Naive thymus-derived CD4-positive, alpha-beta T cell (primary cell): ENCODE measurements around the gene CDH23. TPM values are rescaled to one million over a fixed set of nuclear protein-coding genes. Genes with fewer than 3 reads are reported as not detected.

ENCODE experiments used
- ATAC-seq: fragments of 150-1000 bp; cut with Tn5 transposase; 2 replicates; pipeline ENCODE4 v1.10.0; 2021; ENCODE audit warnings: mild to moderate bottlenecking, moderate library complexity
- CTCF ChIA-PET: fragments of 350-600 bp; sonication (Branson Sonifier 250); formaldehyde crosslinking; loops from one replicate; lab custom pipeline; 2021; ENCODE audit warnings: antibody characterized with exemption; lab: Charles Lee
- POLR2A ChIA-PET: fragments of 350-600 bp; sonication (Branson Sonifier 250); formaldehyde crosslinking; loops from one replicate; lab custom pipeline; 2021; ENCODE audit warnings: antibody characterized with exemption, inconsistent platforms; lab: Charles Lee
- DNase-seq, 9 donors: peaks; one replicate each; pipeline versions ENCODE4 v3.0.0 to v3.0.0-alpha.2; 2020 to 2022; ENCODE audit warnings: mixed read lengths in 1 of 9
- H3K27ac ChIP-seq: one replicate; pipeline ENCODE4 v1.7.0; 2013; ENCODE audit warnings: mild to moderate bottlenecking, low read depth, low read length, moderate library complexity
- H3K27me3 ChIP-seq, 2 donors: one replicate each; pipeline ENCODE4 v1.7.0; 2013; ENCODE audit warnings: low read length in 2 of 2, mild to moderate bottlenecking in 2 of 2, moderate library complexity in 2 of 2; ENCODE audit not compliant: control insufficient read depth in 2 of 2, insufficient read depth in 2 of 2
- H3K36me3 ChIP-seq, 3 experiments: 1 replicate in 2 of 3; 2 replicates in 1 of 3; pipeline ENCODE4 v1.7.0; 2013; ENCODE audit warnings: low read length in 3 of 3, mild to moderate bottlenecking in 3 of 3, moderate library complexity in 1 of 3; ENCODE audit not compliant: insufficient read depth in 3 of 3, control insufficient read depth in 2 of 3
- H3K4me1 ChIP-seq, 2 donors: one replicate each; pipeline ENCODE4 v1.7.0; 2013; ENCODE audit warnings: low read length in 2 of 2, mild to moderate bottlenecking in 2 of 2, moderate library complexity in 1 of 2; ENCODE audit not compliant: control insufficient read depth in 2 of 2, insufficient read depth in 2 of 2
- H3K4me3 ChIP-seq: 2 replicates; pipeline ENCODE4 v1.7.0; 2013; ENCODE audit warnings: mild to moderate bottlenecking, low read length
- H3K9me3 ChIP-seq, 3 experiments: 1 replicate in 2 of 3; 2 replicates in 1 of 3; pipeline ENCODE4 v1.7.0; 2013; ENCODE audit warnings: low read length in 3 of 3; ENCODE audit not compliant: control insufficient read depth in 2 of 3
- H3K27ac Mint-ChIP-seq, 9 donors: one replicate each; pipeline ENCODE4 v1.8.0; 2020 to 2022; ENCODE audit warnings: mixed read lengths in 9 of 9, mild to moderate bottlenecking in 8 of 9, moderate library complexity in 5 of 9, inconsistent platforms in 2 of 9
- H3K27me3 Mint-ChIP-seq, 5 donors: one replicate each; pipeline ENCODE4 v1.8.0; 2021 to 2022; ENCODE audit warnings: mixed read lengths in 5 of 5, mild to moderate bottlenecking in 1 of 5
- H3K36me3 Mint-ChIP-seq, 5 donors: one replicate each; pipeline ENCODE4 v1.8.0; 2020 to 2022; ENCODE audit warnings: mixed read lengths in 5 of 5, mild to moderate bottlenecking in 3 of 5, inconsistent platforms in 1 of 5
- H3K4me1 Mint-ChIP-seq, 7 donors: one replicate each; pipeline ENCODE4 v1.8.0; 2020 to 2022; ENCODE audit warnings: mixed read lengths in 7 of 7, mild to moderate bottlenecking in 3 of 7, inconsistent platforms in 1 of 7
- H3K4me3 Mint-ChIP-seq, 10 donors: one replicate each; pipeline ENCODE4 v1.8.0; 2020 to 2022; ENCODE audit warnings: mild to moderate bottlenecking in 10 of 10, mixed read lengths in 10 of 10, moderate library complexity in 6 of 10, inconsistent platforms in 2 of 10
- H3K9me3 Mint-ChIP-seq, 11 donors: one replicate each; pipeline ENCODE4 v1.8.0; 2020 to 2022; ENCODE audit warnings: mixed read lengths in 11 of 11, mild to moderate bottlenecking in 4 of 11, inconsistent platforms in 1 of 11, moderate library complexity in 1 of 11
- intact Hi-C, 2 donors: fragments of 100-400 bp; cut with micrococcal nuclease; formaldehyde crosslinking; loops; one replicate each; pipeline ENCODE4 v1.15.1; 2023
- polyA plus RNA-seq, 2 donors: library from polyadenylated mRNA; unstranded; fragments of 300-500 nt; fragmentation: Illumina TruSeq; gene quantifications; one replicate each; pipeline ENCODE4 v1.2.3, GENCODE V29; 2021
- total RNA-seq, 6 experiments: library from RNA in 5 of 6; stranded (reverse) in 5 of 6; gene quantifications; 1 replicate in 5 of 6; 2 replicates in 1 of 6; pipeline ENCODE4 v1.2.3 and lab custom pipeline; 2021 to 2026

CDH23 gene
- total and polyA plus RNA-seq, 7 experiments from 2014 or later, result 1.1 to 18.3 (median 7.9) TPM

GRCh38 chr10:71513540-71513853 is 116.8 kb downstream of the CDH23 start:
- no peak overlapping the region for H3K27ac Mint-ChIP-seq
- no peak overlapping the region for H3K4me3 Mint-ChIP-seq
- Histone ChIP-seq H3K9me3 (no peaks in the 10 kb centered on the region), H3K4me1 (no peaks in the 10 kb centered on the region), H3K4me3 (no peak overlapping the region), H3K27ac (no peak overlapping the region), H3K36me3 (no peaks in the 10 kb centered on the region), H3K27me3 (no peaks in the 10 kb centered on the region)
- H3K36me3 Mint-ChIP-seq, result no peaks in the 10 kb centered on the region
- no peaks in the 10 kb centered on the region for H3K4me1 Mint-ChIP-seq
- ChIA-PET POLR2A (no interaction called here), CTCF (no interaction called here)
- ATAC-seq (no peak), DNase-seq (no peak)
- intact Hi-C loops, result no loop called here
- no peaks in the 10 kb centered on the region for H3K27me3 Mint-ChIP-seq
- H3K9me3 Mint-ChIP-seq, result no peaks in the 10 kb centered on the region

- Mint-ChIP-seq H3K4me1 (no peaks in the 10 kb centered on the region), H3K4me3 (no peak overlapping the region), H3K27ac (no peak overlapping the region), H3K27me3 (no peaks in the 10 kb centered on the region), H3K36me3 (no peaks in the 10 kb centered on the region), H3K9me3 (no peaks in the 10 kb centered on the region)
- Histone ChIP-seq H3K27me3 (no peaks in the 10 kb centered on the region), H3K4me3 (no peak overlapping the region), H3K36me3 (no peaks in the 10 kb centered on the region), H3K4me1 (no peaks in the 10 kb centered on the region), H3K27ac (no peak overlapping the region), H3K9me3 (no peaks in the 10 kb centered on the region)
- ChIA-PET CTCF (no interaction called here), POLR2A (no interaction called here)
- intact Hi-C loops, result no loop called here
- ATAC-seq (no peak), DNase-seq (no peak)
Measured at GRCh38 chr10:71513936-71514335, 117.2 kb downstream of the CDH23 start.

DNA sequence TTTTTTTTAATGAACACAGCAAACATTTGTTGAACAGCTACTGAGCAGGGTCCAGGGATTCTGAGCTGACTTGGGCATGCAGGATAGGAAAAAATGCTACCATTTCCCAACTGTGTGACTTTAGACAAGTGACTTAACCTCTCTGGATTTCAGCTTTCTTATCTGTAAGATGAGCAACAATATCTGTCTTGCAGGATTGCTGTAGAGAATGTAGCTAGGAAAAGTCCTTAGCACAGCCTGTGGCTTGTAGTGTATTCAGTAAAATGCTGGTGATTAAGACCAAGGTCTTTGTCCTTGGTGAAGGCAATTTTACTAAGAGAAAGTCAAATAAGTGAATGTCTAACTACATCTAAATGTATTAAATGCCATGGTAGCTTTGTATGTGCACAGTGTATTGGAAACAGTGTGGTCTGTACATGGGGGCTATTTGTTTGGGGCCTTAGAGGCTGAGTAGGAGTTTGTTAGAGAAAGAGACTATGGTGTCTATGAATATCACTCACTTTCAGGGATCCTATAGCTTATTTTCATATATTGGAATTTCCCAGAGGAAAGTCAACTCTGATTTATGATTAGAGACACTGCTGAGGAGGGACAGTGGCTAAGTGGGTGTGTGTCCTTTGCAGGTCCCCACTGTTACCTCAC is 118.9 kb downstream of the CDH23 start:
- no peak for DNase-seq

DNA sequence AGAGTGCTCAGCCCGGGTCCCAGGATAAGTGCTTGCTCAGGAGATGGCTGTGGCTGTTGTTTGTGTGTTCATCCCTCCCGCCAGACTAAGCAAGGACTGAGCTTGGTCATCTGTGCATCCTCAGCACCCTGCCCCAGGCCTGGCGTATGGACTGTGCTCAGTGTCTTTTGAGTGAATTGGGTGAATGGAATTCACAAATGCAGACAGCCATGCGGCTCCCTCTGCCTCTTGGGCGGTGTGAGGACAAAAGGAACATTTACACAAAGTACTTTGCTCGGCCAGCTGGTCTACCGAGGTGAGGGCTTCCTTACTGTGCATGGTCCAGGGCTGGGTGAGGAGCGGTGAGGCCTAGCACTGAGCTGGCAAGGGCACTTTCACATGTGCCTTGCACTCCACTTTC is 120.2 kb downstream of the CDH23 start:
- intact Hi-C loops, result no loop called here
- no peaks in the 10 kb centered on the region for H3K4me1 Mint-ChIP-seq
- ChIA-PET POLR2A (no interaction called here), CTCF (interaction anchor here (0.6 kb wide), 1 partner anchor 294 kb away, joined by 3 read pairs; no protein-coding TSS in a partner anchor)
- H3K27me3 ChIP-seq, result no peaks in the 10 kb centered on the region
- H3K27ac Mint-ChIP-seq, result no peak overlapping the region
- H3K9me3 ChIP-seq, result no peaks in the 10 kb centered on the region
- H3K4me3 Mint-ChIP-seq, result no peak overlapping the region
- peaks cover 0 to 5% (median 0%) of the 10 kb centered on the region in 5 donors for H3K27me3 Mint-ChIP-seq
- H3K36me3 Mint-ChIP-seq, result no peaks in the 10 kb centered on the region
- no peaks in the 10 kb centered on the region for H3K4me1 ChIP-seq
- H3K9me3 Mint-ChIP-seq, result no peaks in the 10 kb centered on the region
- no peaks in the 10 kb centered on the region for H3K36me3 ChIP-seq
- no peak overlapping the region for H3K4me3 ChIP-seq
- H3K27ac ChIP-seq, result no peak overlapping the region
- no peak for ATAC-seq
- no peak for DNase-seq

More for the DNA sequence above, 118.9 kb downstream of the CDH23 start:
- Histone ChIP-seq H3K4me3 (no peak overlapping the region), H3K27ac (no peak overlapping the region), H3K36me3 (no peaks in the 10 kb centered on the region), H3K4me1 (no peaks in the 10 kb centered on the region), H3K9me3 (no peaks in the 10 kb centered on the region), H3K27me3 (no peaks in the 10 kb centered on the region)
- peak overlapping the region in 1 of 9 donors; percentile 11 for H3K27ac Mint-ChIP-seq
- no peaks in the 10 kb centered on the region for H3K4me1 Mint-ChIP-seq
- H3K9me3 Mint-ChIP-seq, result no peaks in the 10 kb centered on the region
- H3K27me3 Mint-ChIP-seq, result no peaks in the 10 kb centered on the region
- H3K36me3 Mint-ChIP-seq, result no peaks in the 10 kb centered on the region
- intact Hi-C loops, result no loop called here
- POLR2A ChIA-PET, result no interaction called here
- ATAC-seq, result no peak
- H3K4me3 Mint-ChIP-seq, result no peak overlapping the region
- CTCF ChIA-PET, result no interaction called here

DNA sequence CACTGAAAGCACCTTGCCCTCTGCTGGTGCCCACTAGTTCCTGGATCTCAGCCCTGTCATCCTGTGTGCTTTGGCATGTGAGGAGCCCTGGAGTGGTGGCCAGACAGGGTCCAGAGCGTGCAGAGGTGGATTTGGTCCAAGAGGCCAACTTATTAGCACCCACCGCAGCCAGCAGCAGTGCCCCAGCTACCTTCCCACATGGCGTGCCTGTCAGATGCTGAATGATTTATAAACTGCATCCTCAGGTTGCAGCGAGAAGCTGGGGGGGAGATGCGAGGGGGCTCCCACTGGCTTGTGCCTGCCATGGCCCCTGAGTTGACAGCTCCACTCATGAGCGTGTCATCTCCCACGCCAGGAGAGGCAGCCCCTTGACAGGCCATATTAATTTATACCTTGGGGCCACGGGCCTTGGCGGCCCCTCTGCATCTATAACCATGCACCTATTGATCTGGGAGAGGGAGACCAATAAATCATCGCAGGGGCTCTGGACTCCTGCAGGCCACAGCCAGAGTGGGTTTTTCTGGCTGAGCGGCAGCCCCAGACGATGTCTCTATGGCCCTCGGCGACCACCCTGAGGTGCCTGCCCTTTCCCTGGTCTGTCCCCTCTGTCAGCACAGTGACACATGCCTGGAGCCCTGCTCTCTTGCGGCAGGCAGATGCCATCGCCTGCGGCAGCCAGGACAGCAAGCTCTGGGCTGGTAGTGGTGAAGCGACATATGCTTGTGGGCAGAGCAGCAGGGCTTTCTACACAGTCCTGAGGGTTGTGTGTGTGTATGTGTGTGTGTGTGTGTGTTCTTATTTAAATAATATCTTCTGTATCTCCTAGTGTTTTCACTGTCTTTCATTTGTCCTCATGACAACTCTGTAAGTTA is 120.8 kb downstream of the CDH23 start:
- H3K9me3 Mint-ChIP-seq, result no peaks in the 10 kb centered on the region
- no peaks in the 10 kb centered on the region for H3K36me3 ChIP-seq
- no peak overlapping the region for H3K27ac Mint-ChIP-seq
- POLR2A ChIA-PET, result no interaction called here
- H3K27ac ChIP-seq, result no peak overlapping the region
- intact Hi-C loops, result no loop called here
- no peak overlapping the region for H3K4me3 ChIP-seq
- no peaks in the 10 kb centered on the region for H3K36me3 Mint-ChIP-seq
- no peaks in the 10 kb centered on the region for H3K27me3 ChIP-seq
- no peaks in the 10 kb centered on the region for H3K9me3 ChIP-seq
- CTCF ChIA-PET, result no interaction called here
- no peaks in the 10 kb centered on the region for H3K4me1 Mint-ChIP-seq
- H3K4me3 Mint-ChIP-seq, result no peak overlapping the region
- ATAC-seq, result no peak
- no peak for DNase-seq
- no peaks in the 10 kb centered on the region for H3K4me1 ChIP-seq
- H3K27me3 Mint-ChIP-seq, result peaks cover 0 to 5% (median 0%) of the 10 kb centered on the region in 5 donors

DNA sequence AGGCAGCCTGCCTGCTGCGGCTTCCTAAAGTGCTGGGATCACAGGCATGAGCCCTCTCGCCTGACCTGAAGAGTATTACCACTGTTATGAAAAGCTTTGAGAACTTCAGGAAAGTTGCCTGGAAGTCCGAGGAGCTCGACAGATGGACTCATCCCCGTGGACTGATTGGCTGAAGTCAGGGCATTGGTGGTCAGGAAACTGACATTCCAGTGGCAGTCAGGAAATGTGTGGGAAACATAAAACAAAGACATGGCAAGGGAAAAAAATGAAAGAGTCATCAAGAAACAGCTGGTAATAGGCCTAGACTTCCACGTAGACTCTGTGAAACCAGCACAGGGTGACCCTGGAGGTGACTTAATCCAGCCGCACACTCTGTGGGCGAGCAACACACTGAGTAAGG is 123.3 kb downstream of the CDH23 start:
- ChIA-PET CTCF (interaction anchor here (1.0 kb wide), 1 partner anchor 10 kb away, joined by 3 read pairs; no protein-coding TSS in a partner anchor), POLR2A (no interaction called here)
- H3K27me3 ChIP-seq, result no peaks in the 10 kb centered on the region
- DNase-seq (no peak), ATAC-seq (no peak)
- no peak overlapping the region for H3K4me3 Mint-ChIP-seq
- no peaks in the 10 kb centered on the region for H3K4me1 ChIP-seq
- H3K36me3 ChIP-seq, result no peaks in the 10 kb centered on the region
- no peak overlapping the region for H3K27ac Mint-ChIP-seq
- no peak overlapping the region for H3K27ac ChIP-seq
- no peaks in the 10 kb centered on the region for H3K36me3 Mint-ChIP-seq
- no peaks in the 10 kb centered on the region for H3K4me1 Mint-ChIP-seq
- H3K27me3 Mint-ChIP-seq, result peaks cover 0 to 18% (median 8%) of the 10 kb centered on the region in 5 donors
- intact Hi-C loops, result no loop called here
- no peaks in the 10 kb centered on the region for H3K9me3 Mint-ChIP-seq
- H3K9me3 ChIP-seq, result no peaks in the 10 kb centered on the region
- H3K4me3 ChIP-seq, result no peak overlapping the region
